GM12874 (cell line): ENCODE data around the gene PDHA2.

Experiments used
- TF ChIP-seq, protein P1 (sequence below): IDR thresholded peaks from 2 replicates; pipeline ENCODE4 v1.5.1; 2011; ENCODE audit warnings: low read depth, mild to moderate bottlenecking, control low read depth, low read length, moderate library complexity; ENCODE audit not compliant: insufficient read depth

PDHA2 gene

GRCh38 chr4:95839891-95840290, at the start of gene PDHA2:
Gene PDHA2 (plus strand): TSS chr4:95840093. CDS start chr4:95840151, 58 bp downstream.
- TF ChIP-seq, protein P1, sequence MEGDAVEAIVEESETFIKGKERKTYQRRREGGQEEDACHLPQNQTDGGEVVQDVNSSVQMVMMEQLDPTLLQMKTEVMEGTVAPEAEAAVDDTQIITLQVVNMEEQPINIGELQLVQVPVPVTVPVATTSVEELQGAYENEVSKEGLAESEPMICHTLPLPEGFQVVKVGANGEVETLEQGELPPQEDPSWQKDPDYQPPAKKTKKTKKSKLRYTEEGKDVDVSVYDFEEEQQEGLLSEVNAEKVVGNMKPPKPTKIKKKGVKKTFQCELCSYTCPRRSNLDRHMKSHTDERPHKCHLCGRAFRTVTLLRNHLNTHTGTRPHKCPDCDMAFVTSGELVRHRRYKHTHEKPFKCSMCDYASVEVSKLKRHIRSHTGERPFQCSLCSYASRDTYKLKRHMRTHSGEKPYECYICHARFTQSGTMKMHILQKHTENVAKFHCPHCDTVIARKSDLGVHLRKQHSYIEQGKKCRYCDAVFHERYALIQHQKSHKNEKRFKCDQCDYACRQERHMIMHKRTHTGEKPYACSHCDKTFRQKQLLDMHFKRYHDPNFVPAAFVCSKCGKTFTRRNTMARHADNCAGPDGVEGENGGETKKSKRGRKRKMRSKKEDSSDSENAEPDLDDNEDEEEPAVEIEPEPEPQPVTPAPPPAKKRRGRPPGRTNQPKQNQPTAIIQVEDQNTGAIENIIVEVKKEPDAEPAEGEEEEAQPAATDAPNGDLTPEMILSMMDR: no peak

GRCh38 chr4:95798003-95798402, 41.9 kb upstream of the PDHA2 start:
- TF ChIP-seq, protein P1: no peak

- TF ChIP-seq, protein P1: no peak
Measured at GRCh38 chr4:95798727-95799126, 41.2 kb upstream of the PDHA2 start.

GRCh38 chr4:95821867-95822266, 18.0 kb upstream of the PDHA2 start:
- TF ChIP-seq, protein P1: no peak

DNA sequence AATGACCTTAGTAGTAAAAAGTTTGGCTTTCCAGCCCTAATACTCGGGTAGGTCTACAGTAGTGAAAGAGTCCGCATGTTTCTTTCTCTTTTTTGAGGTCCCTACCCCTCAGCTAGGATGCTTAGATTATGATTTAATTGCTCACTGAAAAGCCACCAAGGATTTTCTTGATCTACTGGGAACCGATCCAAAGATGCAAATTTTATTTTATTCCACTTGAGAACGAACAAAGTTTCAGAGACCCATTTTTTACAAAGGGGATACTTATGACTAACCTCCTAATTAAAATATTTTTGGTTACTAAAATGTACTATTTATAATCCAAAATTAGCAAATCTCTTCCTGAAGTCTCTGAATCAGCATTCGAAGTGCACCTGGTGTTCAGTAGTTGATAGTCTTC, 14.3 kb upstream of the PDHA2 start:
- TF ChIP-seq, protein P1: no peak

DNA sequence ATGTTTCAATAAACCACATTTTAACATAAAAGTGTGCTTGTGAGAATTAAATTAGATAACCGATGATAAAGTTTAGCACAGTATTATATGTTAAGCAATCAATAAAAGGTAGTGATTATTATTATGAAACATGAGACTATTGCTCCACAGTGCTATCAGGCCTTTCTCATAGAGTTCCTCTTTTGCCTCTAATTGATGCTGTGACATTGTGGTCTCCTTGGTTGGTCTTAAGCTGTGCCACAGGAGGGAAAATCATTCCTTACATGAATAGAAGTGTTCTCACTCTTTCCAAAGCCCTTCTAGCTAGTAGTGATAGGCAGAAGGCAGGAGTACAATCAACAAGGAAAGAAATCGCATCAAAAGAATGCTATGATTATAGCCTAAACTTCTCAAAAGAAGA, 9.2 kb upstream of the PDHA2 start:
- TF ChIP-seq, protein P1: no peak

DNA sequence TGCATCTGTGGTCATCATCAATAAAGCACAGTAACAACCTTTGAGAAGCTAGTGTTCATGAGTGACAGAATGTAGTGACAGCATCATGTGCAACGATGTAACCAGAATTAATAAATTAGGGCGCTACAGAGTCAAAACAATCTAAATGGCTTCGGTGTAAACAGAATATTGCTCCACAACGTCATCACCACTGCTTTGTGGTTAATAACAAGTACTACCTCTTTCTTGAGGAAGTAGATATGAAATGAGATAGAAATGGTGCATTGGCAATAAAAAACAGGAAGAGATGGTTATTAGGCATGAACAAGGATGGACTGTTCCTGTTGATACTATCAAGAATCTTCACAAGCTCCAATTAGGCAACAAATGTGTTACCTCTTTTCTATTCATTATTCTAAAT, 8.7 kb upstream of the PDHA2 start:
- TF ChIP-seq, protein P1: no peak
